Activated CD4-positive, alpha-beta T cell treated with anti-CD3 and anti-CD28 coated beads, Interleukin-2, amount 50 U/mL, for 48 hours (primary cell): ENCODE data around the gene SLC16A11.

Experiments used
- DNase-seq, 2 experiments: peaks; one replicate each; pipeline ENCODE4 v3.0.0-alpha.2; 2020

SLC16A11 gene

GRCh38 chr17:7025245-7025644, 18.6 kb downstream of the SLC16A11 start:
- no peak for DNase-seq

GRCh38 chr17:7024402-7024785, 19.5 kb downstream of the SLC16A11 start:
- DNase-seq, result no peak

- peak; percentile 96 to 97 for DNase-seq
Observed at GRCh38 chr17:7023576-7024401, 20.1 kb downstream of the SLC16A11 start.

- no peak for DNase-seq
Observed at GRCh38 chr17:7022781-7023571, 20.9 kb downstream of the SLC16A11 start, which contains the start of gene BCL6B. Gene BCL6B, plus strand, starts transcription at chr17:7023050. Its CDS starts 622 bp downstream, at chr17:7023672.

GRCh38 chr17:7021993-7022778, 21.7 kb downstream of the SLC16A11 start:
- peak; percentile 83 to 88 for DNase-seq

GRCh38 chr17:7020894-7021664, 22.8 kb downstream of the SLC16A11 start:
- no peak for DNase-seq

- DNase-seq, result no peak
Observed at GRCh38 chr17:7019839-7020519, 23.9 kb downstream of the SLC16A11 start.

- no peak for DNase-seq
Observed at GRCh38 chr17:7019367-7019766, 24.5 kb downstream of the SLC16A11 start.

- DNase-seq, result no peak
Observed at GRCh38 chr17:7018331-7018964, 25.4 kb downstream of the SLC16A11 start.

- peak in 1 of 2 experiments; percentile 46 for DNase-seq
Observed at GRCh38 chr17:7017827-7018200, 26.1 kb downstream of the SLC16A11 start.

- DNase-seq, result no peak
Observed at GRCh38 chr17:7016886-7017826, 26.7 kb downstream of the SLC16A11 start.

- peak in 1 of 2 experiments; percentile 23 for DNase-seq
Observed at GRCh38 chr17:7016418-7016817, 27.5 kb downstream of the SLC16A11 start.

- peak; percentile 81 to 85 for DNase-seq
Observed at GRCh38 chr17:7014995-7015958, 28.6 kb downstream of the SLC16A11 start.

GRCh38 chr17:7014261-7014994, 29.5 kb downstream of the SLC16A11 start:
- DNase-seq, result peak; percentile 96 to 97

- DNase-seq, result no peak
Observed at GRCh38 chr17:7011942-7012254, 32.0 kb downstream of the SLC16A11 start.

- no peak for DNase-seq
Observed at GRCh38 chr17:7011415-7011814, 32.5 kb downstream of the SLC16A11 start.

- no peak for DNase-seq
Observed at GRCh38 chr17:7010523-7010922, 33.4 kb downstream of the SLC16A11 start.

- DNase-seq, result no peak
Observed at GRCh38 chr17:7007143-7007542, 36.7 kb downstream of the SLC16A11 start.
